ENCODE data around the gene EIF5B.

DNA sequence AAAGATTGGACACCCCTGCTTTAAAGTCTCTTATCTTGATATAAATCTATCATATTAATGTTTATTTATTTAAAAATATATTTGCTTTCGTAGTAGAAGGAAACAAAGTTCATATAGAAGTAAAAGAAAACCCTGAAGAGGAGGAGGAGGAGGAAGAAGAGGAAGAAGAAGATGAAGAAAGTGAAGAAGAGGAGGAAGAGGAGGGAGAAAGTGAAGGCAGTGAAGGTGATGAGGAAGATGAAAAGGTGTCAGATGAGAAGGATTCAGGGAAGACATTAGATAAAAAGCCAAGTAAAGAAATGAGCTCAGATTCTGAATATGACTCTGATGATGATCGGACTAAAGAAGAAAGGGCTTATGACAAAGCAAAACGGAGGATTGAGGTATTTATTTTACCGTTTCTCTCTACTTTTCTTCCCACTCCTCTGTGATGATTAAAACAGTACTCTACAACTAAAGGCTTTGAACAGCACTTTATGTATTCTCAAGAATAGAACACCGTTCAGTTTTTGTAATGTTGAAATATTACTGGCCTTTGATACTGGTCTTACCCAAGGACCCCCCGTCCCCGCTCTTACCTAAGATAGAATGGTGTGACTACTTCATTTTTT lies 39.2 kb downstream of the EIF5B start:
- TF ChIP-seq CTCF (IDR thresholded peaks at IDR 0.05; ENCODE audit: low read depth, low read length, poor library complexity, severe bottlenecking) (no peak), EZH2phosphoT487 (IDR thresholded peaks at IDR 0.05; ENCODE audit: borderline replicate concordance, low read length) (no peak)
